Astrocyte of the cerebellum (primary cell): Measurements from ENCODE around the gene GRID1.

Source experiments
- DNase-seq: peaks from one replicate; pipeline ENCODE4 v3.0.0-alpha.2; 2011; ENCODE audit warnings: low read depth
- H3K4me3 ChIP-seq: 2 replicates; pipeline ENCODE4 v1.5.1; 2011; ENCODE audit warnings: mild to moderate bottlenecking, low read depth, low read length, moderate library complexity
- in situ Hi-C: cut with HindIII; loops from 2 replicates; pipeline ENCODE4 v1.10.0; 2017; ENCODE audit warnings: low sequenced_read_pairs
- TF ChIP-seq, protein P1 (sequence below): IDR thresholded peaks from 2 replicates; pipeline ENCODE4 v1.5.1; 2012; ENCODE audit warnings: low read length, low read depth, moderate library complexity, mild to moderate bottlenecking; ENCODE audit errors: missing control alignments

The GRID1 gene

DNA sequence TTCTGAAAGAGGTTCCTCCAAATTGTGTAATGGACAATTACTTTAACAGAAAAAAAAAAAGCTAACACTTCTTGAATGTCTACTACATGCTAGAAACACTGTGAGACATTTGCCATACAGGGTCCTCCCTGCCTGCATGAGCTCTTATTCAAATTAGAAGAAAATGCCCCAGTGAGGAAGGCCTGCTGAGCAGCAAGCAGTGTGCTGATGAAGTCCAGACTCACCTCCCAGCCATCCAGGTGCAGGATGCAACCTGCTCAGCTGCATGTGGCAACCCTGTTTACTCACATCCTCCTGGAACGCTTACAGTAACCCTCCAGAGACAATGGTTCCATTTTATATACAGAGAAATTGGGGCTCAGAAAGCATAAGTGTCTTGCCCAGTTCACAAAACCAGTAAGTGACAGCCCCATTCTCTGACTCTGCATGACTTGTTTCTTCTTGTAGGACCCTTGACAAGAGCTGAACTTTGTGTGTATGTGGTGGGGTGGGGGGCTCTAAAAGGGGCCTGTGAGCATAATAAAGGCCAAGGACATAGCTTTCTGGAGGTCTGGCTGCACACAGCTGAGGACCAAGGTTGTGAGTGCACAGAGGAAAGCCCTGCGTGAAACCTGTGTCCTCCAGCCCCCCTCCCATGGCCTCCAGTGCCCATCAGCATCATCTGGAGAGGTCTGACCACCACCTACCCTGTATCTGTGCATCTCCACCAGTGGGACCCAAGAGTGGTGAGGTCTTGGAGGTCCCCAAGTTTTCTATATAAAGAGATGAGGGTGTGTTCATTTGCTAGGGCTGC lies 387.8 kb downstream of the GRID1 start:
- TF ChIP-seq, protein P1, sequence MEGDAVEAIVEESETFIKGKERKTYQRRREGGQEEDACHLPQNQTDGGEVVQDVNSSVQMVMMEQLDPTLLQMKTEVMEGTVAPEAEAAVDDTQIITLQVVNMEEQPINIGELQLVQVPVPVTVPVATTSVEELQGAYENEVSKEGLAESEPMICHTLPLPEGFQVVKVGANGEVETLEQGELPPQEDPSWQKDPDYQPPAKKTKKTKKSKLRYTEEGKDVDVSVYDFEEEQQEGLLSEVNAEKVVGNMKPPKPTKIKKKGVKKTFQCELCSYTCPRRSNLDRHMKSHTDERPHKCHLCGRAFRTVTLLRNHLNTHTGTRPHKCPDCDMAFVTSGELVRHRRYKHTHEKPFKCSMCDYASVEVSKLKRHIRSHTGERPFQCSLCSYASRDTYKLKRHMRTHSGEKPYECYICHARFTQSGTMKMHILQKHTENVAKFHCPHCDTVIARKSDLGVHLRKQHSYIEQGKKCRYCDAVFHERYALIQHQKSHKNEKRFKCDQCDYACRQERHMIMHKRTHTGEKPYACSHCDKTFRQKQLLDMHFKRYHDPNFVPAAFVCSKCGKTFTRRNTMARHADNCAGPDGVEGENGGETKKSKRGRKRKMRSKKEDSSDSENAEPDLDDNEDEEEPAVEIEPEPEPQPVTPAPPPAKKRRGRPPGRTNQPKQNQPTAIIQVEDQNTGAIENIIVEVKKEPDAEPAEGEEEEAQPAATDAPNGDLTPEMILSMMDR = no peak
- DNase-seq = no peak
- in situ Hi-C loops = no loop called here
- H3K4me3 ChIP-seq = no peak overlapping the region

DNA sequence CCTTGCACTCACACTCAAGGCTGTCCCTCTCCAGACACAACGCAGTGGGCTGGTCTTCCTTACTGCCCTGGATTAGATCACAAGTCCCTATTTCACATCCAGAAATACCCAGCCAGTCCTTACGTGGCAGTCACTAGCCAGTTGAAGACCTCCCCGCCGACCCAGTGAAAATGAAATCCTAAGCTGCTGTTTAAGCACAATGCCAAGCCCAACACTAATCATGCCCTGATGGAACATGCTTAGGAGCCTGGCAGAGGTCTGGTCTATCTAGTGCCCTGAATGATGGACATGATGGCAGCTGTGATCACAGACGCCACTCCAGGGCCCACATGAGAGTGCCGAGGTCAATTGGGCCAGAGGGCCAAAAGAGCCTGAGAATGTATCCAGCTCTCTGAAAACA lies 389.0 kb downstream of the GRID1 start:
- no peak for DNase-seq
- no peak overlapping the region for H3K4me3 ChIP-seq
- in situ Hi-C loops = no loop called here
- TF ChIP-seq, protein P1 = no peak

DNA sequence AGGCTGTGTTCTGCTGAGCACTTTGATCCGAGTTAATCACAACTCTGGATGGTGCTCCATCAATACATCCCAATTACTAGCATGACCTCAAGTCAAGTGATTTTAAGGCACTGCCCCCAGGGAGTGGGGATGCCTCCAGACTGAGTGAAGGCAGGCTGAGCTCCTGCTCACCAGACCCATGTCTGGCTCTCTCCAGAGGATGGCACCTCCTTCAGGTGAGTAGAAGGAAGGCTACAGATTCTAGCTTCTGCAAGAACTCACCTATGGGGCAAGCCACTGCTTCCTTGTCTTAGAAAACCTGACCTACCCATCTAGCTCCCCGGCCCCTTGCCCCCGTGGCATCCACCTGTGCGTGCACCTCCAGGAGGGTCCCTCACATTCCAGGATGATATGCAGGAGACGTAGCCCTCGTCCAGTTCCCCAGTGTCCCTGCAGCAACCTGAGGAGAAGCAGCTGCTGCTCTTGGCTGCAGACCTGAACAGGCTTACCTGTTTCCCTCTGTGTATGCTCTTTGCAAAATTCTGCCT lies 390.3 kb downstream of the GRID1 start:
- TF ChIP-seq, protein P1 = no peak

DNA sequence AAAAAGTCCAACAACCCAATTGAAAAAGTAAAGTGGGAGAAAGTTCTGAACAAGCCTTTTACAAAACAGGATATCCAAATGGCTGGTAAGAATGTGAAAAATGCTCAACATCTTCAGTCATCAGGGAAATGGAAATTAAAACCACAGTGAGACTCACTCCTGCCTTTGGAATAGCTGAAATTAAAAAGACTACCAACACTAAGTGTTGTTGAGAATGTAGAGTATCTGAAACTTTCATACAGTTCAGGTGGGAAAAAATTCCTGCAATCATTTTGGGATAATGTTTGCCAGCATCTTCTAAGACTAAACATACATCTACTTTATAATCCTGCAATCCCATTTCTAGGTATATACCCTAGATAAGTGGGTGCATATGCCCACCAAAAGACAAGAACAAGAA lies 395.1 kb downstream of the GRID1 start:
- TF ChIP-seq, protein P1 = no peak
- in situ Hi-C loops = no loop called here
- DNase-seq = no peak
- no peak overlapping the region for H3K4me3 ChIP-seq

More for the DNA sequence above, 390.3 kb downstream of the GRID1 start:
- no peak overlapping the region for H3K4me3 ChIP-seq
- DNase-seq = no peak
- in situ Hi-C loops = no loop called here

DNA sequence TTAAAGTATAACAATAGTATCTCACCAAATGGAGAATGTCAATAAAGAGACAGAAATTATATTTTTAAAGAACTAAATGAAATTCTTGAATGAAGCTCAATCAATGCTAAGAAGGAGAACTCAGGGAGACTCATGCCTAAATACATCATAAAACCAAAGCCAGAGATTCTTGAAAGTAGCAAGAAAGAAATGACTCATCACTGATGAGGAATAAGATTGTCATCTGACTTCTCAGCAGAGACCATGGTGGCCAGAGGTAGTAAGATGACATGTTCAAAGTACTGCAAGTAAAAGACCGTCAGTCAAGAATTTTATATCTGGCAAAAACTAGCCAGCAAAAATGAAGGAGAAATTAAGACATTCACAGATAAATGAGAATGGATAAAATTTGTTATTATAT lies 399.0 kb downstream of the GRID1 start:
- no peak for DNase-seq
- in situ Hi-C loops = no loop called here
- TF ChIP-seq, protein P1 = no peak
- no peak overlapping the region for H3K4me3 ChIP-seq

DNA sequence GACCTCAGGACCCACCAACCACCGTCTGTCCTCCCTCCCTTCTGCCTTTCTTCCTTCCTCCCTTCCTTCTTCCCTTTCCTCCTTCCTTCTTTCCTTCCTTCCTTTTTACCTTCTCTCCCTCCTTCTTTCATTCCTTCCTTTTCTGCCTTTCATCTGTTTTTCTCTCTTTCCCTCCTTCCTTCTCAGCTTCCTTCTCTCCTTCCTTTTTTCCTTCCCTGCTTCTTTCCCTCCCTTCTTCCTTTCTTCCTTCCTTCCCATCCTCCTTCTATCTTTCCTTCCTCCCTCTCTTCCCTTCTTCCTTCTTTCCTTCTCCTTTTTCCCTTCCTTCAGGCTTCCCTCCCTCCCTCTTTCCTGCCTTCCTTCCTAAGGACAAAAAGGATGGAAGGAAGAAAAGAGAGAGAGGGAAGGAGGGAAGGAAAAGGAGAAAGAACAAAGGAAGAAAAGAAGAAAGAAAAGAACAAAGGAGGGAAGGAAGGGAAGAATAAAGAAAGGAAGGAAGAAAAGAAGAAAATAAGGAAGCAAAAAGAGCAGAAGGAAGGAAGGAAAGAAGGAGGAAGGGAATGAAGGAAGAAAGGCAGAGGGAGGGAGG lies 405.0 kb downstream of the GRID1 start:
- no peak for DNase-seq
- no peak overlapping the region for H3K4me3 ChIP-seq
- in situ Hi-C loops = no loop called here
- TF ChIP-seq, protein P1 = no peak
